ENCODE results near the gene RTN4RL1. TPM values are rescaled to one million over a fixed set of nuclear protein-coding genes. Genes with fewer than 3 reads are reported as not detected.

RTN4RL1 gene
- total RNA-seq, 1 experiment from 2014 or later = 0.80 TPM

DNA sequence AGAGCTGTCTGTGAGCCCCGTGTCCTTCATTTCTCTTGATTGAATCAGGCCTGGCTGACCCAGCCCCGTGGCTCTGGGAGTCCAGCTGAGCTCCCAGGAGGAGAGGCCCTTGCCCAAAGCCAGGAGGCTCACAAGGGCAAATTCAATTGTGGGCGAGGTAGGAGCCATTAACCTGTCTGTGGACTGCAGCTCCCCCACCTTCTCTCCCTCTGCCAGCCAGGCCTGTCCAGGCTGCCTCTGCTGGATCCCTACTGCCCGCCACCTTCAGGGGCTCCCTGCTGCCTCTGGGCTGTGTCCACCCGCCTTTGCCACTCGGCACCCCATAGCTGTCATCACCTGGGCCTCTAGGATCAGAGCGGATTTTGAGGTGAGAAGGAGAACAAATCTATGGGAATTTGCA lies 61.9 kb downstream of the RTN4RL1 start:
- Histone ChIP-seq H3K9me3 (ENCODE audit: control insufficient read depth, insufficient read depth, low read depth, low read length) (no peaks in the 10 kb centered on the region), H3K27me3 (ENCODE audit: control insufficient read depth, insufficient read depth, low read length) (no peaks in the 10 kb centered on the region), H3K27ac (ENCODE audit: low read length) (no peak overlapping the region), H3K4me1 (ENCODE audit: control insufficient read depth, insufficient read depth, low read length) (no peaks in the 10 kb centered on the region; the same call in 1 of the 2 replicates), H3K36me3 (ENCODE audit: control insufficient read depth, insufficient read depth, low read length) (no peaks in the 10 kb centered on the region), H3K4me3 (ENCODE audit: low read depth in 2 of 2, low read length in 2 of 2) (no peak overlapping the region)
- DNase-seq (ENCODE audit: low read depth, low spot score) (no peak), ATAC-seq (no peak)
- CTCF ChIA-PET = no interaction called here
- TF ChIP-seq TCF7L2 (IDR thresholded peaks at IDR 0.05; ENCODE audit: low read depth, low read length) (no peak), REST (IDR thresholded peaks at IDR 0.05; ENCODE audit: insufficient read depth in 1 of 2, low read depth in 2 of 2, low read length in 1 of 2) (no peak), SIN3A (IDR thresholded peaks at IDR 0.05; ENCODE audit: borderline replicate concordance, insufficient read depth, low read depth, low read length) (no peak), POLR2AphosphoS5 (IDR thresholded peaks at IDR 0.05; ENCODE audit: low read depth, low read length) (no peak)
- TF ChIP-seq, protein P1, sequence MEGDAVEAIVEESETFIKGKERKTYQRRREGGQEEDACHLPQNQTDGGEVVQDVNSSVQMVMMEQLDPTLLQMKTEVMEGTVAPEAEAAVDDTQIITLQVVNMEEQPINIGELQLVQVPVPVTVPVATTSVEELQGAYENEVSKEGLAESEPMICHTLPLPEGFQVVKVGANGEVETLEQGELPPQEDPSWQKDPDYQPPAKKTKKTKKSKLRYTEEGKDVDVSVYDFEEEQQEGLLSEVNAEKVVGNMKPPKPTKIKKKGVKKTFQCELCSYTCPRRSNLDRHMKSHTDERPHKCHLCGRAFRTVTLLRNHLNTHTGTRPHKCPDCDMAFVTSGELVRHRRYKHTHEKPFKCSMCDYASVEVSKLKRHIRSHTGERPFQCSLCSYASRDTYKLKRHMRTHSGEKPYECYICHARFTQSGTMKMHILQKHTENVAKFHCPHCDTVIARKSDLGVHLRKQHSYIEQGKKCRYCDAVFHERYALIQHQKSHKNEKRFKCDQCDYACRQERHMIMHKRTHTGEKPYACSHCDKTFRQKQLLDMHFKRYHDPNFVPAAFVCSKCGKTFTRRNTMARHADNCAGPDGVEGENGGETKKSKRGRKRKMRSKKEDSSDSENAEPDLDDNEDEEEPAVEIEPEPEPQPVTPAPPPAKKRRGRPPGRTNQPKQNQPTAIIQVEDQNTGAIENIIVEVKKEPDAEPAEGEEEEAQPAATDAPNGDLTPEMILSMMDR (IDR thresholded peaks at IDR 0.05) = no peak
- intact Hi-C loops (cut with micrococcal nuclease; ENCODE audit: unreplicated experiment) (no loop called here), in situ Hi-C loops (cut with HindIII; ENCODE audit: low pct_unique_long_range_greater_than_20kb, low sequenced_read_pairs) (no loop called here)
- BruUV-seq (replicated peaks) = no TSS peak
- POLR2A ChIA-PET = no interaction called here

- ATAC-seq (no peak), DNase-seq (ENCODE audit: low read depth, low spot score) (no peak)
- Histone ChIP-seq H3K9me3 (ENCODE audit: control insufficient read depth, insufficient read depth, low read depth, low read length) (no peaks in the 10 kb centered on the region), H3K4me1 (ENCODE audit: control insufficient read depth, insufficient read depth, low read length) (no peaks in the 10 kb centered on the region; the same call in 1 of the 2 replicates), H3K27me3 (ENCODE audit: control insufficient read depth, insufficient read depth, low read length) (no peaks in the 10 kb centered on the region), H3K4me3 (ENCODE audit: low read depth in 2 of 2, low read length in 2 of 2) (no peak overlapping the region), H3K27ac (ENCODE audit: low read length) (no peak overlapping the region), H3K36me3 (ENCODE audit: control insufficient read depth, insufficient read depth, low read length) (no peaks in the 10 kb centered on the region)
- in situ Hi-C loops (cut with HindIII; ENCODE audit: low pct_unique_long_range_greater_than_20kb, low sequenced_read_pairs) = no loop called here
- no TSS peak for BruUV-seq (replicated peaks)
- POLR2A ChIA-PET = no interaction called here
- CTCF ChIA-PET = no interaction called here
- intact Hi-C loops (cut with micrococcal nuclease; ENCODE audit: unreplicated experiment) = no loop called here
- TF ChIP-seq REST (IDR thresholded peaks at IDR 0.05; ENCODE audit: insufficient read depth in 1 of 2, low read depth in 2 of 2, low read length in 1 of 2) (no peak), SIN3A (IDR thresholded peaks at IDR 0.05; ENCODE audit: borderline replicate concordance, insufficient read depth, low read depth, low read length) (no peak), TCF7L2 (IDR thresholded peaks at IDR 0.05; ENCODE audit: low read depth, low read length) (no peak), POLR2AphosphoS5 (IDR thresholded peaks at IDR 0.05; ENCODE audit: low read depth, low read length) (no peak)
- TF ChIP-seq, protein P1 (IDR thresholded peaks at IDR 0.05) = no peak
Measured at GRCh38 chr17:1961189-1961588, 63.9 kb downstream of the RTN4RL1 start.

Measured in Panc1 (cell line).